Stimulated activated CD8-positive, alpha-beta memory T cell treated with anti-CD3 and anti-CD28 coated beads, Interleukin-15, amount 100 ng/mL, for 1 hour (primary cell): ENCODE measurements around the gene PTPN21.

Experiments used
- DNase-seq: peaks from one replicate; pipeline ENCODE4 v3.0.0-alpha.2; 2020; ENCODE audit warnings: low read depth

Gene PTPN21

GRCh38 chr14:88468406-88468805, 86.4 kb downstream of the PTPN21 start:
- no peak for DNase-seq

- DNase-seq, result no peak
Measured at GRCh38 chr14:88463318-88463717, 91.5 kb downstream of the PTPN21 start.

GRCh38 chr14:88454886-88455285, 99.9 kb downstream of the PTPN21 start:
- DNase-seq, result no peak

GRCh38 chr14:88452231-88452630, 102.6 kb downstream of the PTPN21 start:
- DNase-seq, result no peak

- DNase-seq, result no peak
Measured at GRCh38 chr14:88439088-88439487, 115.7 kb downstream of the PTPN21 start.

GRCh38 chr14:88437658-88438057, 117.1 kb downstream of the PTPN21 start:
- no peak for DNase-seq

GRCh38 chr14:88430976-88431375, 123.8 kb downstream of the PTPN21 start:
- no peak for DNase-seq

- no peak for DNase-seq
Measured at GRCh38 chr14:88426271-88426670, 128.5 kb downstream of the PTPN21 start.

- DNase-seq, result no peak
Measured at GRCh38 chr14:88424573-88424972, 130.2 kb downstream of the PTPN21 start.

GRCh38 chr14:88422919-88423650, 131.7 kb downstream of the PTPN21 start:
- DNase-seq, result no peak

- no peak for DNase-seq
Measured at GRCh38 chr14:88422047-88422446, 132.8 kb downstream of the PTPN21 start.

GRCh38 chr14:88421286-88421685, 133.5 kb downstream of the PTPN21 start:
- DNase-seq, result no peak

GRCh38 chr14:88420187-88420586, 134.6 kb downstream of the PTPN21 start:
- no peak for DNase-seq

- no peak for DNase-seq
Measured at GRCh38 chr14:88417594-88417993, 137.2 kb downstream of the PTPN21 start.
